HG02970 (cell line): ENCODE results near the gene ETV5.
A peak's percentile ranks its signal among the peaks of the same experiment; 100 is the strongest.

Experiments used
- ATAC-seq: cut with Tn5 transposase; IDR thresholded peaks from one replicate; pipeline ENCODE4 v1.9.1; 2021; ENCODE audit warnings: mild to moderate bottlenecking, moderate library complexity, moderate number of reproducible peaks; ENCODE audit not compliant: unreplicated experiment, low FRiP score

The ETV5 gene

DNA sequence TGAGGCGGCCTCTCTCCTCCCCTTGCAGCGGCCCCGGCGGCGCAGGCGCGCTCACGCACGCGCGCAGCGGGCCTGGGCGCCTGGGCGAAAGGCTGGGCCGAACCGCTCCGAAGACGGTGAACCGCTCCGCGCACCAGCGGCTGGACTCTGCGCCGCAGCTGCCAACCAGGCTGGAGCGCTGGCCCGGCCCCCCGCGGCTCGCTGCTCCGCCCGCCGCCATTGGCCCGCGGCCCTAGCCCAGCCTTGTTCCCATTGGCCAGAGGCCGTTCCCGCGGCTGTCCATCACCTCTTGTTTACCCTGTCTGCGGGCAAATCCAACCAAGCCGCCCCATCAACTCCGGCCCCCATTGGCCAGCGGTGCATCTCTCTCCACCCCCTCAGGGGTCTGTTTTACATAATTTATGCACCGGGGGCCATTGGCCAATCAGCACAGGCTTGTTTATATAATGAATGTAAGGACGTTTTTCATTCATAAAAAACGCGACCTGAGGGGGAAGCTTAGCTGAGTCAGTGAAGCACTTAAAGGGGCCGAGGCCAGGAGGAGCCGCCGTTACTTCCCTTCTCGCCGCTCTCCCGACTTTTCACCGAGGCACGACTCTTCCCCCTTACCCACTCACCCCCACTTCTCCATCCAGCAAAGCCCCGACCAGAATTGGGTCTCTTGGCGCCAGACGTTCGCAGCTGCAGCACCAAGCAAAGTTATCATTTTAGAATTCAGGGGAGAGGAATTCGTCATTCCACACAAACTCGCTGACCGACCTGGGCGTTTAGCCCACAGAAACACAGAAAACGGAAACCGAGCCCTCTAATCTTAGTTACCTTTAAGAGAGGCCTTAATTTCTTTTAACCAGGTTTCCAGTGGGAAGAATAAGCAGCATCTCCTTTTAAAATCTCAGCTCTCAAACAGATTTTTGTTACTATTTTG lies at the start of gene ETV5:
Gene ETV5, minus strand, starts transcription at position 149 of the 925 bp plus-strand sequence. CDS start 3,221 bp downstream, outside the sequence.
- ATAC-seq, result peak; percentile 94

DNA sequence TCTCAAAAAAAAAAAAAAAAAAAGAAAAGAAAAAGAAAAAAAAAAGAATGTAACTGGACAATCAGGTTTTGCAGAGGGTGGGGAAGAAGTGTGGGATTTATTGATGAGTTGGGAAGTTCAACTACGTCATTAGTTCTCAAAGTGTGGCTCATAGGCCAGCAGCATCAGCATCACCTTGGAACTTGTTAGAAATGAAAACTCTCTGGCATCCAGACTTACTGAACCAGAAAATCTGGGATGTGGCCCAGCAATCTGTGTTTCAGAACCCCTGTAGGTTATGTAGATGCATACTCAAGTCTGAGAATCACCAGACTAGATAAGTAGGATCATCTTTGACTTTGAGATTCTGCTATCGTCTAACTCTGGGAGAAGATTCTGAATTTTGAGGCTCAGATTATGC lies 45.8 kb upstream of the ETV5 start:
- ATAC-seq, result no peak

DNA sequence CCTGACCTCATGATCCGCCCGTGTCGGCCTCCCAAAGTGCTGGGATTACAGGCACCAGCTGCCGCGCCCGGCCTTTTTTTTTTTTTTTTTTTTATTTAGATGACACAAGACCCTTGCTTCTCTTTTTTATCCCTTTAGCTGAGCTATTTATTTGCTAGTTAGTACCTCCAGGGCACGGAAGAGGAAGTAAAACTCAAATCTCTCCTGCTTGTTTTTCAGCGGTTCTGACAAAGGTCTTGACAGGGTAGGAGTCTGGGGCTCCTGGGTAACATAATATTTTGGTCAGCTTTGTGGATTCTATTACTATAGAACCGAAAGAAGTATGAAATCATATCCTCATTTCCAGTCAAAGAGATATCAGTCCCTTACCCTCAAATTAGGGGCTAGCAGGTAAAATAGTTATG lies 44.0 kb upstream of the ETV5 start:
- ATAC-seq, result peak; percentile 77

DNA sequence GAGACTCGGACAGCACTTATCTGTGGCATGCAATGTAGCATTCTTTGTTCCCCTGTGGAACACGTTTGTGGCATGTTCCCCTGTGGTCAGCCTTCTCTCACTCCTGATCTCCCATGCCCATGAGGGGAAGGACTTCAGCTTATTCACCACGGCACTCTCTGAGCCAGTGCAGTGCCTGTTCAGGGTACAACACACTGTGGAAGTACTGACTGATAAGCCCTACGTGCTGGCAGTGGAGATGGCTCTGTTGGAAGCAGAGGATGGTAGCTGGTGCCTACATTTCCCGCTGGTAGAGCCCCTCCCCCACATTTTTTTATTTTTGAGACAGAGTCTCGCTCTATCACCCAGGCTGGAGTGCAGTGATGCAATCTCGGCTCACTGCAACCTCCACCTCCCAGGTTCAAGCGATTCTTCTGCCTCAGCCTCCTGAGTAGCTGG lies 43.5 kb upstream of the ETV5 start:
- no peak for ATAC-seq

DNA sequence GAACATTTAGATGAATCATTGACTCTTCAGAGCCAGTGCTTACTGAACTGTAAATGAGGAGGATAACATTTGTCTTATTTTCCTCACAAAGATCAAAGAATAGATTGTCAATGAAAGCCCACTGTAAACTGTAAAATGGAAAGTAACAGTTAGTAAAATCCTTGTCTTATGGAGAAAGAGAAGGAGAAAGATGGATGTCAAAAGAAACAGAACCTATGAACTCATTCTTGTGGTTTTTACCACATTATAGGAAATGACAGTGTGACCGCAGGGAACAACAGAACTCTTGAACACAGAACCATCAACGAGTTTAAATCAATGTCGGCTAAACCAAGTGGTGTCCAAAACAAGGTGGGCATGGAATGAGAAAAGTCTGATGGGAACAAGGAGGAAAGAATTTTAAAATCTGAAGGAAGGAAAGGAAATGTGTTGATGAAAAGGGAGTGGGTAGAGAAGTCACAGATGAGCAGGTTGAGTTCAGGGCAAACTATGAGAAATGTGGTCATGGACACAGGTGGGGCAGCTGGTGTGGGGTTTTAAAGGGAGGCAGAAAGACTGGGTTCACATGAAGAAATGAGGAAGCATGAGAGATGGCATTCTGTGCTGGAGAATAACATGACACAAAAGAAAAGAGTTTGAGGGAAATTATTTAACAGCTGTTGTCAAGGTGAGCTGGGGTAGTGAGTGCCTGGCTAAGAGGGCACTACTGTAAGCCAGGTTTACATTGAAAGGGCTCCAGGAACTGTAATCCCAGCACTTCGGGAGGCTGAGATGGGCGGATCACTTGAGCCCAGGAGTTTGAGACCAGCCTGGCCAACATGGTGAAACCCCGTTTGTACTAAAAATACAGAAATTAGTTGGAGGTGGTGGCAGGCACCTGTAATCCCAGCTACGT lies 42.4 kb upstream of the ETV5 start:
- no peak for ATAC-seq

DNA sequence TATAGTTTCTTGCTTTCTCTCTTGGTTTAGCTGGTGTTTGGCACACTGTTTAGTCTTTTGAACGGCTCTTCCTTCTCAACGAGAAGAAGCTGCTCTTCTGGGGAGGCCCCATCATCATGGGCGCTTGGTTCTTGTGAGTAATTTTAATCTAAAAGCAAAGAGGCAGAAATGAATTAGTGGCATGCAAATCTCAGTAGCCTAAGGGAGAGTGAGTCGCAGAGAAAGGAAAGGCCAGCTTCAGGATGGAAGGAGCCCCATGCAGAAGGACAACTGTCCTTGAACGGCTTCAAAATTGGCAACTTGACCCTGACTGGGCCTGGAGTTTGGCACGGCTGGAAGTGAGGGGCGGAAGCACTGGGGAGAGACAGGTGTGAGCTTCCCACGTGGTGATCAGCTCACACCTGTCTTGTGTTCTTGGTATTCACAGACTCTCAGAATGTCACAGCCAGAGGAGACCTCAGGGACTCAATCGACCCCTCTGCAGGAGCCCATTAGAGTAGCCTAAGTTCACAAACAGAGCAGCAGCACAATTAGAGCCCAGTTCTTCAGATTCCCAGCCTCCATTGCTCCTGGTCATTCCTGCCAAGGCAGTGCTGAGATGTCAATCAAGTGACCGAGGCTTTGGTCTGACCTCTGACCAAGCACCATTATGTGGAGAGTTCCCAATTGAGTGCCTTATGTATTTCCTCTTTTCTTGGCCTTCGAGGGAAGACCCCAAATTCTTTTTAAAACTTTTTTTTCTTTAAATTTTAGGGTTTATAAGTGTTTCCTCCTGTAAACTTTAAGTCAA lies 41.3 kb upstream of the ETV5 start:
- no peak for ATAC-seq

DNA sequence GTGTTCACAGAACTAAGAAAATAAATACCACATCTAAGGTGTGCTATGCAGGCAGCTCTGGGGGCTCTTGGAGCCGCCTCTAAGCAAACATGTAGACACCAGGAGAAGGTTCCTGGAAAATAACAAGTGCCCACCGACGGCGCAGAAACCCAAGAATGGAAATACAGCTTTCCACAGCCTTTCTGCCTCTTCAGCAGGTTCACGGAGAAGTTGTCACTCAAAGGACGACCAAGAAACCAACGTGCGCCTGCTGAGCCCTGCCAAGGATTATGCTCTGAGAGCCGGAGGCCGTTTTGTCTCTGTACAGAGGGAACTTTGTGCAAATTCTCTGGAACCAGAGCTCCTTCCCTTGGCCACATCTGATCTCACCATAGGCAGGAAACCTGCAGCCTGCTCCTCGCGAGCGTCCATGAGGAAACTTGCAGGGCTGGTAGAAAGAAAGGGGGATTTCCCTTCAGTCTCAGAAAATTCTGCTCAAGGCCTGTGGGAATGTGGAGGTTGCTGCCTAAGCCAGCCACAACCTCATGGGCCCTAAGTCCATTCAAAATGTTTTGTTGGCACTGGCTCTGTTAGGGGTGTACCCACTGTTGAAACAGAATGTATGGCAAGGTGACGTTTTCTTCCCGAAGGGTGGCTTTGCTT lies 40.6 kb upstream of the ETV5 start:
- ATAC-seq, result no peak

DNA sequence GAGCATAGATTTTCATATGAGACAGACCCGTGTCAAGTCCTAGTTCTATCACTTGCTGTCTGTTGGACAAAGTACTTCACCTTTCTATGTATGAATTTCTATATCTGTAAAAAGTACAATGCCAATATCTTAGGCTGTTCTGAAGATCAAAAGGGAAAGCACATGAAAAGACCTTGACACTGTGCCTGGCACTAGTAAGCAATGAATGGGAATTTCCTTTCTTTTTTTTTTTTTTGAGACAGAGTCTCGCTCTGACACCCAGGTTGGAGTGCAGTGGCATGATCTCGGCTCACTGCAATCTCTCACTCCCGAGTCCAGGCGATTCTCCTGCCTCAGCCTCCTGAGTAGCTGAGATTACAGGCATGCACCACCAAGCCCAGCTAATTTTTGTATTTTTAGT lies 35.4 kb upstream of the ETV5 start:
- no peak for ATAC-seq

DNA sequence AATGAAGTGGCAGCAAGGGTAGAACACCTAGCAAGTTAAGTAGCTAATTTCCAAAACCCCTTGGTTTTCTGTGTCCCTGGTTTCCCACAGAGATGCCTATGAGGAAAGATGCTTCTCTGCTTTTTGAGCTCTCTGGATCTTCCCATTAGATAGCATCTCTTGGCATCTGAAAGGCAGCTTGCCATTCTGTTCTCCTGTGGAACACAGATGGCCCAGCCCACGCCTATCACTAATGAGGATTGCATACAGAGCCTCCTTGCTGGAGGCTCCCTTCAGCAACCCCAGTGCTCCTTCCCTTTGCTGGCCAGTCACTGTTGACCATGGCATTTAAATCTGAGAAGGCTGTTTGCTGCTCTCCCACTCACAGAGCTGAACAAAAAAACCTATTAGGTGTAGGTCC lies 34.4 kb upstream of the ETV5 start:
- no peak for ATAC-seq

DNA sequence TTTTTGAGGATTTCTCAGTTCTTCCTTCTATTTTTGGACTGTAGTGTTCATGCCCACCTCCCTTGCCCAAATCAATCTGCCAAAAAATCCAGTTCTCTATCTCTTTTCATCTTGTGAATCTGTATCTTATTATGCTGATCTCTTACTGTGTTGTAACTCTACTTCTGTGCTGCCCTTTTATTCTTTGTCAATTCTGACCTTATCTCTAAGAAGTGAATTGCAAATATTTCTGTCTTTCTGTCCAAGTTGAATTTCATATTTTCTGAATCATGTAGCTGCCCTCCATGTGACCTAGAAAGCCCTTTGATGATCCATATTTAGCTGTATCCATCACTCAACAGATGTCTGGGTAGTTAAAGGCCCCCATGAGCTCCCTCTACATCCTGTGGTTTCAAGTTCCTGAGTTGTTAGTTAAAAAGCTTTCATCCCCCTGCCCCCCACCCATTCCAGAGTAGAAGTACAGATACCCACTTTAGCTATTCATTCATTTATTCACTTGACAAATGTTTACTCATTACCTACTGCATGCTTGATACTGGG lies 33.6 kb upstream of the ETV5 start:
- no peak for ATAC-seq

DNA sequence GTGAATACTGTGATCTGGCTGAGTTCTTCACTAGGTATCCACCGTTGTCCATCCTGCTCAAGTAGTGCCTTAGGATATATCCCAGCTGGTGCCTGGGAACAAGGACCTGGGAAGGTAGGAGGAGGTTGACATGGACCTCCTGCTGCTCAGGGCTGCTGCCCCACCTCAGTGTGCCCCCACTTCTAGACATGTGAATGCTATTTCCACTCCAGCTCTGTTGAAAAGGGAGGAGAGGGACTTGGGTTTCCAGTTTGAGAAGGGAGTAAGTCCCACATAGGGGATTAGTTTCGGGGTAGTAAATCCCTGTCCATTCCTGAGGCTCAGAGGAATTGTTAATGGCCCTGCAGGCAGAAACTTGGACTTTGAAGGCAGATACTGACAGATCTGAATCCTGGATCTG lies 32.9 kb upstream of the ETV5 start:
- ATAC-seq, result no peak

DNA sequence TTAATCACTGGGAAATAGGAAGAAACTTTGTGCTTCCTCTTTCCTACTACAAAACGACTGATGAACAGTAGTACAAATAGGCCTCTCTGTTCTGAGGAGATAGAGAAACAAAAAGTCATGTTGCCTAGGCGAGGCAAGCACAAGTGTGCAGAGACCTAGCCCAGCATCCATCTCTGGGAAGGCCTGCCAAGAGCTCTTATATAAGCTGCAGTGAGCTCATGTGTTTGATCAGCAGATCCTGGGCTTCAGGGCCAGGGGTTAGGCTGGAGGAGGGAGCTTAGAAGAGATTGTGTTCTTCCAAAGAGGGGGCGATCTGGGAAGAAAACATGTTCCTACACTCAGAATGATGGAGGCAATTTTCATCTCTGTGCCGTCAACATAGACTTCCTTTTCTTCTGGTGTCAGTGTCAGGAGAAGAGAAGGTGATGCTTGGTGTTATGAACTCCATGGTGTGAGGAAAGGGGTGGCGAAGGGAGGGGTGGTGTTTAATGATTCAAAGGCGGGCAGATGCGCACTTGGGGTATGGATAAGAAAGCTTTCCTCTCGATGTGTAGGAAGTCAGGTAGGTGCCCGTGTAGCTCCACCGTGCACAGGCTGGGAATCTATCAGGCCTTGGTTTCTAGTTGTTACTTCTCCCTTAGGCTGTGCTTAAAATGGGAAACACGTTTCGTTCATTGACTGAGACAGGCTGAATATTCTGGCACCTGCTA lies 29.5 kb upstream of the ETV5 start:
- ATAC-seq, result no peak

DNA sequence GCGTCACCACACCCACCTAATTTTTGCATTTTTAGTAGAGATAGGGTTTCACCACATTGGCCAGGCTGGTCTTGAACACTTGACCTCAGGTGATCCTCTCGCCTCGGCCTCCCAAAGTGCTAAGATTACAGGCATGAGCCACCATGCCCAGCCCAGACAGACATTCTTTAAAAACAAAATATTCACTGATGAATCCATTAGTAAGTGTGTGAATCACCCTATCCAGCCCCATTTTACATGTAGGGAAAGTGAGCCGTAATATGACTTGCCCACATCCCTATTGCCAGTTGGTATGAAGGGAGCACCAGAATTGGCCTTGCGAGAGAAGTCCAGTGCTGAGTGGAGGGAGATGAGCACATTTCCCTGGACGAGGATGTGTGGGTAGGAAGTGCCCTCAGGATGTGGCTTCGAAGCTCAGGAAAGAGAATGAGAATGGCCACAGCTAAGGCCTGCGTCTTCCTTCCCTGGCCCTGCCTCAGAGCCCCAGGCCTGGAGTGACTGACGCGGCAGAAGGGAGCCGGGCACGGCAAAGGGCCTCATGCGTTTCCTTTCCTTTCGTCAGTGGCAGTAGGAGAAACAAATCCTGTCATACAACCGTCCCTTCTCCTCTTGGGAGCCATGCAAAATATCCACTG lies 28.3 kb upstream of the ETV5 start:
- ATAC-seq, result no peak

DNA sequence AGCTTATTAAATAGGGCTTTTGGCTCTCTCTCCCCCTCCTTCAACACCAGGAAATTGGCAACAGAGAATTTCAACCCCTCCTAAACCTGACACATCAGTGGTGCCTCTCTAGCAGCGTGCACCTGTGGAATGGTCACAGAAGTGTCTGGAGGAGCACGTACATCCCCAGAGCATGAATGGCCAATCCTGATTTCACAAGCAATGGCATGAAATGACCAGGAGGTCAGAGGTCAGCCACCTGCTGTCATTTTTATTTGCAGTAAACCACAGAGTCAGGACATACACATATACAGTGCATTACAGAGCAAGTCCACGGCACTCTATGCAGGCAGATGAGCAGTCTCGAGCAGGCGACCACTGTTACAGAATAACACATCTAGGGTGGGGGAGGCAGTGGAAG lies 25.1 kb upstream of the ETV5 start:
- no peak for ATAC-seq

DNA sequence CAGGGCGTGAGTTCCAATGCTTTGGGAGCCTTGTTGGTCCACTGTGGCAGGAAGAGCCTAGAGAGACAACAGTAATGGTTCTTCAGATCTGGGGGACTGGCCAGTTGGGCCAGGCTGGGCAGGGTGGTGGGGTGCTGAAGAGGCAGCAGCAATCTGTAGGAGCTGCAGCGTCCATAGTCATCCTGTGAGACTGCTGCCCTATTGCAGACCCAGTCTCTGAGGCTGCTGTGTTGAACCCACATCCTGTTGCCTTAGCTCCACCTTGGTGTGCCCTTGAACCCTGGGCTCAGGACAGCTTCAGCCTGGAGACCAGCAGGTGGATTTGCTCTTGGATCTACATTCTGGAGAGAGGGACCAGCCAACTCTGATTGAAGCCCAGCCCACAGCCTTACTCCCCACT lies 23.6 kb upstream of the ETV5 start:
- no peak for ATAC-seq

DNA sequence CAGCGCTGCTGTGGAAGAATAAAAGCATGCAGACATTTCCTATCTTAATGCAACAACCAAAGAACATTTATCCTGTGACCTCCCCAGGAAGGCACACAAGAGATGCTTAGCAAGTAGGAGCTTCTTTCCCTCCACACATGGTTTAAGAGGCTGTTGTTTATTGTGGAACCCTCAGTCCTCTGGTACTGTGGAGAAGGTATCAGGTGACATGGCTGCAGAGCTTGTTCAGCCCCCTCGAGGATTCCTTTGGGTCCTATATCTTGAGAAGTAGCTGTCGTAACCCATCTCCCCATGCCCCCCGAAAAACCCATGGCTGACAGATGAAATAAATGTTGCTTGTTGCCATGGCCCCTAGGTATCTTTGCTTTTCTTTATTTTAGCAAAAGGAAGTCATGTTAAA lies 20.3 kb upstream of the ETV5 start:
- no peak for ATAC-seq

DNA sequence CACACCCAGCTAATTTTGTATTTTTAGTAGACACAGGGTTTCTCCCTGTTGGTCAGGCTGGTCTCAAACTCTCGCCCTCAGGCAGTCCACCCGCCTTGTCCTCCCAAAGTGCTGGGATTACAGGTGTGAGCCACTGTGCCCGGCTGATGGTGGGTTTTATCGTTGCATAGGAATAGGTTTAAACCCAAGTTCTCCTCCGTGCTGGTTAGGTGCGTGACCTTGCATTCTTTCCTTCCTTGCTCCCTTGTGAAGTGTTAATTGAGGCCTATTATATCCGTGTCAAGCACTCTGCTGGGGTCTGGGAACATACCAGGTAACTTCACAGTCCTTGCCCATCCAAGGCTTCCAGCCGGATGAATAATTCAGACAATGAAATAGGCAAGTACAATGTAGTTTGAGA lies 19.3 kb upstream of the ETV5 start:
- no peak for ATAC-seq

DNA sequence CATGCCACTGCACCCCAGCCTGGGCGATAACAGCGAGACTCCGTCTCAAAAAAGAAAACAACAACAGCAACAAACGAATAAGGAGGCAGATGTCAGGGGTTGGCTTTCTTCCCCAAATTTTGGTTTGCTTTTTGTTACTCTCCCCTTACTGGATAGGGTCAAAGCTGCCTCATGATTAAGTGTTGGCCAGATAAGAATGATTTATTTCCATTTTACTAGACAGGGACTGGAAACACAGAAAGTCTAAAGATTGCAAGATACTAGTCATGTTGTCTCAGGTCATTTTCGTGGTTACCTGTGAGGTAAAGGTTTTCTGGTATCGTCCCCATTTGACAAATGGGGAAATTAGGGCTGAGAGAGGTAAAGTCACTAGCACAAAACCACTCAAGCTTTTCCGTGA lies 18.6 kb upstream of the ETV5 start:
- no peak for ATAC-seq

DNA sequence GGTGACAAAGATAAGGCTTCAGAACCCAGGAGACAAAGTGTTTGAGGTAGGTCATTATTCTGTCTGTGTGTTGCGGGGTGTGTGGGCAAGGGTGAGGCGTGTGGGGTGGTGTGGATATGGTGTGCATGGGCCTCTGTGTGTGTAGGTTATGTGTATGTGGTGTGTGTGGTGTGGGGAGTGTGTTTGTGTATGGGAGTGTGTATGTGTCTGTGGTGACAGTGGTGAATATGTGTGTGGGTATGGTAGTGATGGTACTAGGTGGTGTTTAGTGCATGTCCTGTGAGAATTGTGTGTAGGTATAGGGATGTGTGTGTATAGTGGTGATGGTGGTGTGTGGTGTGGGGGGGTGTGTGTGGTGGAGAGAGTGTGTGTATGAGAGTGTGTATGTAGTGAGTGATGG lies 16.2 kb upstream of the ETV5 start:
- no peak for ATAC-seq
